Psoas muscle (tissue), 8 donors: ENCODE measurements around the gene INHA. TPM values are rescaled to one million over a fixed set of nuclear protein-coding genes. Genes with fewer than 3 reads are reported as not detected.

Experiments used
- ATAC-seq, 4 donors: fragments of 200-7000 bp; cut with Tn5 transposase; one replicate each; pipeline ENCODE4 v1.9.1; 2020; ENCODE audit warnings: moderate library complexity in 3 of 4, mild to moderate bottlenecking in 2 of 4
- DNase-seq, 2 donors: peaks; one replicate each; pipeline ENCODE4 v3.0.0-alpha.2; 2020
- H3K27ac ChIP-seq: fragments of 200-600 bp; one replicate; pipeline ENCODE4 v1.8.0; 2022
- H3K27me3 ChIP-seq, 3 donors: fragments of 200-600 bp in 1 of 3; one replicate each; pipeline versions ENCODE4 v1.6.1 to v1.8.0; 2013 to 2022; ENCODE audit warnings: low read length in 2 of 3, mild to moderate bottlenecking in 2 of 3, moderate library complexity in 1 of 3; ENCODE audit not compliant: insufficient read depth in 3 of 3
- H3K36me3 ChIP-seq, 2 donors: fragments of 200-600 bp in 1 of 2; one replicate each; pipeline versions ENCODE4 v1.6.1 to v1.8.0; 2013 to 2022; ENCODE audit warnings: low read depth in 1 of 2, mild to moderate bottlenecking in 1 of 2, moderate library complexity in 1 of 2; ENCODE audit not compliant: insufficient read depth in 1 of 2
- H3K4me1 ChIP-seq: fragments of 200-600 bp; one replicate; pipeline ENCODE4 v1.8.0; 2022
- H3K4me3 ChIP-seq: fragments of 200-600 bp; one replicate; pipeline ENCODE4 v1.8.0; 2022; ENCODE audit warnings: mild to moderate bottlenecking
- H3K9me3 ChIP-seq: fragments of 200-600 bp; one replicate; pipeline ENCODE4 v1.8.0; 2022
- WGBS, 3 donors: extraction: QIAGEN DNeasy Blood & Tissue Kit; methylation state at CpG; one replicate each; pipeline versions ENCODE4 v1.1.6 to v1.1.7; 2013; 5-methylcytosine and 5-hydroxymethylcytosine counted together
- intact Hi-C, 2 donors: fragments of 100-400 bp; cut with DNase I; formaldehyde crosslinking; loops; one replicate each; pipeline versions ENCODE4 v1.11.0 to v1.14.2; 2022
- polyA plus RNA-seq, 3 donors: library from polyadenylated mRNA; stranded (reverse); fragments of 200-250 nt; gene quantifications; one replicate each; pipeline ENCODE4 v1.2.3, GENCODE V29; 2013
- total RNA-seq, 4 donors: library from RNA; stranded (reverse); fragmentation: NEBNext Ultra II Directional in 2 of 4; extraction: Animal tissue kit (Norgen Biotek cat#: 25700) in 2 of 4; gene quantifications; one replicate each; pipeline versions ENCODE4 v1.2.1 to v1.2.4, GENCODE V29; 2021 to 2023
- TF ChIP-seq, protein P1 (sequence below): fragments of 200-600 bp; IDR thresholded peaks from one replicate; pipeline ENCODE4 v1.8.0; 2022; ENCODE audit warnings: antibody characterized with exemption
- donor health status: healthy with polysubstance abuse.
- donor health status: DM: no; HTN: no; CAD: no; lungs with moderate emphysema.
- donor health status: Bipolar disorder and iron deficiency.
- donor health status: healthy.
- donor health status: DM: yes; HTN: yes; CAD: no.
- donor health status: DM: no; HTN: no; CAD: no.
- donor health status: DM: no; HTN: no; CAD: no.
- donor health status: DM: yes; HTN: yes; CAD: no.

The INHA gene
- total and polyA plus RNA-seq, 7 donors: 0.10 to 1.2 (median 0.23) TPM; not detected in 2

DNA sequence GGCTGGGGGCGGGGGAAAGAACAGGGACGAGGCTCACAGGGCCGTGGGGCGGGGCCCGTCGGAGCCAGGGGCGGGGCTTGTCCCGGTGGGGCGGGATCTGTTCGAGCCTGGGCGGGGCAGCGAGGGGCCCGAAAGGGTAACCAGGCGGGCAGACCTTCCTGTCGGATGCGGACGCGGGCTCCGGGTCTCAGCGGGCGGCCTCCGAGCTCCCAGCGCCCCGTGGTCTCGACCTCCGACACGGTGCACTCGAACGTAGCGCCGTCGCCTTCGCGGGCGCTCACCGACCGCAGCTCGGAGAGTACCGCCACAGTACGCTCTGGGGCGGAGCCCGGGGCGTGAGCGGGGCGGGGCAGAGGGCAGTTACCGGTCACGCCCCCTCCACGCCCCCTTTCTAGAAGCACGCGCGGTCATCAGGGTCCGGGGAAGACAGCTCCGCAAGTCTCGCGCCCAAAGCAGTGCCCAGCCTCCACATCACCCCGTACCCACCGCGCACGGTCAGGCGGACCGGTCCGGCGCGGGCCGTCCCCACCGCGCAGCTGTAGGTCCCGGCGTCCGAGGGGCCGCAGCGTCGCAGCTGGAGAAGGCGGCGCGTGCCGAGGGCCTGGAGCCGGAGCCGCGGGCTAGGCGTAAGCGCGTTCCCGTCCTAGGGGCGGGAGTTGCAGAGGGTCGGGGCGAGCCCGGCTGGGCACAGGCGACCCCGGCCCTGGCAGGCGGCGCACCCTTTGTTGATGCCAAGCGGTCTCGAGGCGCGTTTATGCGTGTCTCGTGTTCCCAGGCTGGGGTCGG, 19.5 kb upstream of the INHA start:
- H3K4me1 ChIP-seq: peaks cover 10% of the 10 kb centered on the region
- DNase-seq (peak; percentile 86 to 91), ATAC-seq (peak; percentile 88 to 95 (median 90))
- peak overlapping the region; percentile 41 for H3K27ac ChIP-seq
- H3K9me3 ChIP-seq: no peaks in the 10 kb centered on the region
- intact Hi-C loops: no loop called here
- H3K27me3 ChIP-seq: no peaks in the 10 kb centered on the region
- 2 to 7% (median 3%) methylated on average over 77 to 99 of the region's 99 CpGs for WGBS, 3 donors
- H3K36me3 ChIP-seq: peaks cover 0 to 23% of the 10 kb centered on the region in 2 donors
- TF ChIP-seq, protein P1, sequence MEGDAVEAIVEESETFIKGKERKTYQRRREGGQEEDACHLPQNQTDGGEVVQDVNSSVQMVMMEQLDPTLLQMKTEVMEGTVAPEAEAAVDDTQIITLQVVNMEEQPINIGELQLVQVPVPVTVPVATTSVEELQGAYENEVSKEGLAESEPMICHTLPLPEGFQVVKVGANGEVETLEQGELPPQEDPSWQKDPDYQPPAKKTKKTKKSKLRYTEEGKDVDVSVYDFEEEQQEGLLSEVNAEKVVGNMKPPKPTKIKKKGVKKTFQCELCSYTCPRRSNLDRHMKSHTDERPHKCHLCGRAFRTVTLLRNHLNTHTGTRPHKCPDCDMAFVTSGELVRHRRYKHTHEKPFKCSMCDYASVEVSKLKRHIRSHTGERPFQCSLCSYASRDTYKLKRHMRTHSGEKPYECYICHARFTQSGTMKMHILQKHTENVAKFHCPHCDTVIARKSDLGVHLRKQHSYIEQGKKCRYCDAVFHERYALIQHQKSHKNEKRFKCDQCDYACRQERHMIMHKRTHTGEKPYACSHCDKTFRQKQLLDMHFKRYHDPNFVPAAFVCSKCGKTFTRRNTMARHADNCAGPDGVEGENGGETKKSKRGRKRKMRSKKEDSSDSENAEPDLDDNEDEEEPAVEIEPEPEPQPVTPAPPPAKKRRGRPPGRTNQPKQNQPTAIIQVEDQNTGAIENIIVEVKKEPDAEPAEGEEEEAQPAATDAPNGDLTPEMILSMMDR: no peak
- peak overlapping the region; percentile 72 for H3K4me3 ChIP-seq

DNA sequence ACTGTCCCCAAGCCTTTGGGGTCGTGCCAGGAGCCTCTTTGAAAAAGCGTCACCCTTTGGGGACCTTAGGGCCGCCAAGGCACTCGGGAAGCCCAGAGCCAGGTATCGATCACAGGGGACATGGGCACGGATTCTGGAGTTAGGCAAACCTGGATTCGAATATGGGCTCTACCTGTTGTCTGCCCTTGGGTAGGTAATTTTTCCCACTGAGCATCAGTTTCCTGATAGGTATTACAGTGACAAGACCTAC, 19.0 kb upstream of the INHA start:
- WGBS, 3 donors: 27 to 34% (median 28%) methylated on average over 7 of the region's 7 CpGs

DNA sequence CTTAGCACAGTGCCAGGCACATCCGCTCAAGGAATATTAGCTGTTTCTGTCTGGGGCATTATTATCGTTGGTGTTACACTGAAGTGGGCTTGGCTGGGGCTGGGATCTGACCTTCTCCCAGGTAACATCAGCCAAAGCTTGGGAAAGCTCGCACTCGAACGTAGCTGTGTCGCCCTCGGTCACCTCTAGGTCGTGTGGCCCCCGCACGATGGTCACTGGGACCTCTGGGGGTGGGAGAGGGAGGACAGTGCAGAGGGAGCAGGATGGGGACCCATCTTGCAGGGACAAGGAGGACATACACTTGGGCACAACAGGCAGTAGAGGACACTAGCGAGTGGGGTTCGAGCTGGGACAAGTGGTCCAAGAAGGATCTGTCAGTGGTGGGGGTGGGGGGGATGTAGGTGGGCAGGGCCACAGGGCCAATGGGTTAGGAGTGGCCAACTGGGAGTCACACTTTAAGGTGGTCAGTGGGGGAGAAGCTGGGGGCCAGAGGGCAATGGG, 18.6 kb upstream of the INHA start:
- no peak for DNase-seq
- intact Hi-C loops: no loop called here
- no peak for ATAC-seq

More for the DNA sequence above, 19.0 kb upstream of the INHA start:
- Histone ChIP-seq H3K27me3 (no peaks in the 10 kb centered on the region), H3K9me3 (no peaks in the 10 kb centered on the region), H3K36me3 (peaks cover 0 to 28% of the 10 kb centered on the region in 2 donors), H3K4me1 (peaks cover 10% of the 10 kb centered on the region), H3K4me3 (peak overlapping the region; percentile 72), H3K27ac (no peak overlapping the region)
- TF ChIP-seq, protein P1: no peak
- DNase-seq: no peak
- intact Hi-C loops: no loop called here
- ATAC-seq: no peak

DNA sequence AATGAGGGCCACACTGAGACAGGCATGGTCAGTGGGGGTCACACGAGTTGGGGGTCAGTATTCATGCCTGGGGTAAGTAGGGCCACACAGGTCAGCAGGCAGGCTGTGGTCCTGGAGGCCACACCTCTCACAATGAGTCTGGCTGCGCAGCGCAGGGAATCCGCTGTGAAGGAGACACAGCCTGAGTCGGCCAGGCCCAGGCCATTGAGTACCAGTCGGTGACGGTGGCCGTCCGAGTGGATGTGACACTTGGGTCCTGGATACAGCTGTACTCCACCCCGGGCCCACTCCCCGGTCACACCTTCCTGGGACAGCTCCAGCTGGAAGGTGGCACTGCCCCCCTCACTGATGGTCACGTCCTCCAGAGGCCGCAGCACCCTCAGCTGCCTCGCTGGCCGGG, 17.8 kb upstream of the INHA start:
- ATAC-seq (no peak), DNase-seq (no peak)
- intact Hi-C loops: no loop called here
- TF ChIP-seq, protein P1: no peak
- peaks cover 0 to 40% of the 10 kb centered on the region in 2 donors for H3K36me3 ChIP-seq
- no peaks in the 10 kb centered on the region for H3K9me3 ChIP-seq
- no peaks in the 10 kb centered on the region for H3K27me3 ChIP-seq
- H3K4me3 ChIP-seq: no peak overlapping the region
- no peak overlapping the region for H3K27ac ChIP-seq
- peaks cover 10% of the 10 kb centered on the region for H3K4me1 ChIP-seq
- 85 to 95% (median 90%) methylated on average over 12 to 15 of the region's 15 CpGs for WGBS, 3 donors

More for the DNA sequence above, 18.6 kb upstream of the INHA start:
- Histone ChIP-seq H3K4me1 (peaks cover 10% of the 10 kb centered on the region), H3K27me3 (no peaks in the 10 kb centered on the region), H3K36me3 (peaks cover 0 to 32% of the 10 kb centered on the region in 2 donors), H3K4me3 (no peak overlapping the region), H3K9me3 (no peaks in the 10 kb centered on the region), H3K27ac (no peak overlapping the region)
- 80 to 83% (median 83%) methylated on average over 12 of the region's 12 CpGs for WGBS, 3 donors
- TF ChIP-seq, protein P1: no peak
